Measurements from ENCODE around the gene PADI4. TPM values are rescaled to one million over a fixed set of nuclear protein-coding genes. Genes with fewer than 3 reads are reported as not detected.

PADI4 gene
- total and polyA plus RNA-seq, 7 donors = 0.52 to 0.58 (median 0.54) TPM; not detected in 4

DNA sequence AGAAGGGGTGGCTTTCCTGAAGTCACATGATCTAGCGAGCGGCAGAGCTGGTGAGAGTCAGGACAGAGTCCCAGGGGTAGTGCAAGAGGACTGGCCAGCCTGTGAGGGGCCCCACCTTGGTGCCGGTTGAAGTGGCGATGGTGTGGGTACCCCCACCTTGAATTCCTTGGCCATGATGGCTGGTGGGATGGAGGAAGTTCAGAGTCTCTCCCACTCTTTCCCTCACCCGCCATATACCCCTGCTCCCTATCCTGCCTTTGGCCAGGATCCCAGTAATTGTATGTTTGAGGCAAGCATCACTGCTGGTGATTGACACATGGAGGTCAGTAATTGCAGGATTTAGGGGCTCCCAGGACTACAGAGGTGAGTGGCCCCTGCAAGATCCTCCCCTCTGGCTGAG lies 47.3 kb upstream of the PADI4 start:
- H3K36me3 ChIP-seq (ENCODE audit: insufficient read depth in 1 of 2, low read depth in 1 of 2) = no peaks in the 10 kb centered on the region
- WGBS, 3 donors = 77 to 86% (median 77%) methylated on average over 5 of the region's 5 CpGs
- no peak overlapping the region for H3K4me3 ChIP-seq
- no peaks in the 10 kb centered on the region for H3K9me3 ChIP-seq
- no peak overlapping the region for H3K27ac ChIP-seq
- no peak for ATAC-seq
- DNase-seq = peak in 1 of 2 donors; percentile 30
- intact Hi-C loops (cut with DNase I) = no loop called here
- TF ChIP-seq, protein P1, sequence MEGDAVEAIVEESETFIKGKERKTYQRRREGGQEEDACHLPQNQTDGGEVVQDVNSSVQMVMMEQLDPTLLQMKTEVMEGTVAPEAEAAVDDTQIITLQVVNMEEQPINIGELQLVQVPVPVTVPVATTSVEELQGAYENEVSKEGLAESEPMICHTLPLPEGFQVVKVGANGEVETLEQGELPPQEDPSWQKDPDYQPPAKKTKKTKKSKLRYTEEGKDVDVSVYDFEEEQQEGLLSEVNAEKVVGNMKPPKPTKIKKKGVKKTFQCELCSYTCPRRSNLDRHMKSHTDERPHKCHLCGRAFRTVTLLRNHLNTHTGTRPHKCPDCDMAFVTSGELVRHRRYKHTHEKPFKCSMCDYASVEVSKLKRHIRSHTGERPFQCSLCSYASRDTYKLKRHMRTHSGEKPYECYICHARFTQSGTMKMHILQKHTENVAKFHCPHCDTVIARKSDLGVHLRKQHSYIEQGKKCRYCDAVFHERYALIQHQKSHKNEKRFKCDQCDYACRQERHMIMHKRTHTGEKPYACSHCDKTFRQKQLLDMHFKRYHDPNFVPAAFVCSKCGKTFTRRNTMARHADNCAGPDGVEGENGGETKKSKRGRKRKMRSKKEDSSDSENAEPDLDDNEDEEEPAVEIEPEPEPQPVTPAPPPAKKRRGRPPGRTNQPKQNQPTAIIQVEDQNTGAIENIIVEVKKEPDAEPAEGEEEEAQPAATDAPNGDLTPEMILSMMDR (IDR thresholded peaks at IDR 0.05) = no peak
- H3K27me3 ChIP-seq (ENCODE audit: insufficient read depth in 3 of 3, low read length in 2 of 3) = peaks cover 0 to 34% (median 4%) of the 10 kb centered on the region in 3 donors
- no peaks in the 10 kb centered on the region for H3K4me1 ChIP-seq

DNA sequence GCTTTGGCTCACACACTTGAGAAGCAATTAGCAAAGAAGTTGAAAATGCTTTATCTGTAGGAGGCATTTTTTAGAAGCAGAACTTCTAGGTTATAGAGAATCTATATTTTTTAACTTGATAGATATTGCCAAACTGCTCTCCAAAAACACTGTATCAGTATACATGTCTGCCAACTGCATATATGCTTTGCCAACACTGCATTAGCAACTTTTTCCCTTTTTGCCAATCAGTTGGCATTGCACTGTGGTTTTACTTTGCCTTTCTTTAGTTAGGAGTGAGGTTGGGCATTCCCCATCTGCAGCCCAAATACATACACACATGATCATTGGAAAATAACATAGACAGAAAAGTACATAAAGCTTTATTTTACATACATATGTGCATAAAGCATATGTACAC lies 44.1 kb upstream of the PADI4 start:
- Histone ChIP-seq H3K27ac (no peak overlapping the region), H3K4me3 (no peak overlapping the region)

DNA sequence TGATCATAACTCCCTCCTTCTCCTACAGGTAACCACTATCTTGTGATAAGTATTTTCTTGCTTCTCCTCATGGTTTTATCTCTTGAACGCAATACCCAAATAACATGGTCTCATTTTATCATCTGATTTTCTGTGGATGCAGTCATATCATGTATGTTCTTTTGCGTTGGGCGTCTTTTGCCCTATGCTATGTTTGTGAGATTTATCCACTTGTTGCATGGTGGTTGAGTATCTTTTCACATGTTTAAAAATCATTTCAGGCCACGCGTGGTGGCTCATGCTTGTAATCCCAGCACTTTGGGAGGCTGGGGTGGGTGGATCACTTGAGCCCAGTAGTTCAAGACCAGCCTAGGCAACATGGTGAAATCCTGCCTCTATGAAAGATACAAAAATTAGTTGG lies 43.5 kb upstream of the PADI4 start:
- Histone ChIP-seq H3K9me3 (no peaks in the 10 kb centered on the region), H3K4me3 (no peak overlapping the region)
- intact Hi-C loops (cut with DNase I) = no loop called here

More for the DNA sequence above, 44.1 kb upstream of the PADI4 start:
- intact Hi-C loops (cut with DNase I) = no loop called here
- TF ChIP-seq, protein P1 (IDR thresholded peaks at IDR 0.05) = no peak
- H3K27me3 ChIP-seq (ENCODE audit: insufficient read depth in 3 of 3, low read length in 2 of 3) = peaks cover 0 to 15% (median 4%) of the 10 kb centered on the region in 3 donors
- H3K36me3 ChIP-seq (ENCODE audit: insufficient read depth in 1 of 2, low read depth in 1 of 2) = no peaks in the 10 kb centered on the region
- H3K4me1 ChIP-seq = no peaks in the 10 kb centered on the region
- H3K9me3 ChIP-seq = no peaks in the 10 kb centered on the region
- DNase-seq (no peak), ATAC-seq (no peak)

DNA sequence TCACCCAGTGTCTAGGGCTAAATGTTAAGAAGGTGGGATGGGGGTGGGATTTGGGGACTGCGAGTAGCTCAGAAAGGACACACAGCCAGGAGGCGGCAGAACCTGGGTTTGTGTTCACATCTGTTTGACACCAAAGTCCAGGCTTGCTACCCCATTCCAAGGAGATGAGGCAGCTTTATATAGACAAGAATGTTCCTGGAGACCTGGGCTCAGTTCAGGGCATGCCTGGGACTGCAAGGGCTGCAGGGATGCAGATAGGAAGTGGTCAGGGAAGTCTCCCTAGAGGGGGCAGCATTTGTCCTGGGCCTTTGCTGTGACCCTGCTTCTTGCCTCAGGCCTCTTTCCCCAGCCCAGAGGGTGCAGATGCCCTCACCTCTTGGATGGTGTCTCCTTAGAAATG lies 42.8 kb upstream of the PADI4 start:
- Histone ChIP-seq H3K27me3 (ENCODE audit: insufficient read depth in 3 of 3, low read length in 2 of 3) (peaks cover 0 to 8% (median 0%) of the 10 kb centered on the region in 3 donors), H3K9me3 (no peaks in the 10 kb centered on the region), H3K36me3 (ENCODE audit: insufficient read depth in 1 of 2, low read depth in 1 of 2) (no peaks in the 10 kb centered on the region), H3K4me1 (no peaks in the 10 kb centered on the region), H3K27ac (no peak overlapping the region), H3K4me3 (no peak overlapping the region)
- ATAC-seq (no peak), DNase-seq (no peak)
- TF ChIP-seq, protein P1 (IDR thresholded peaks at IDR 0.05) = no peak
- WGBS, 3 donors = 64 to 87% (median 68%) methylated on average over 2 of the region's 2 CpGs
- intact Hi-C loops (cut with DNase I) = no loop called here

More for the DNA sequence above, 43.5 kb upstream of the PADI4 start:
- ATAC-seq (no peak), DNase-seq (no peak)
- Histone ChIP-seq H3K4me1 (no peaks in the 10 kb centered on the region), H3K36me3 (ENCODE audit: insufficient read depth in 1 of 2, low read depth in 1 of 2) (no peaks in the 10 kb centered on the region), H3K27me3 (ENCODE audit: insufficient read depth in 3 of 3, low read length in 2 of 3) (peaks cover 0 to 13% (median under 1%) of the 10 kb centered on the region in 3 donors), H3K27ac (no peak overlapping the region)
- whole genome bisulfite sequencing, 3 donors = 80 to 97% (median 94%) methylated on average over 5 of the region's 5 CpGs
- TF ChIP-seq, protein P1 (IDR thresholded peaks at IDR 0.05) = no peak

DNA sequence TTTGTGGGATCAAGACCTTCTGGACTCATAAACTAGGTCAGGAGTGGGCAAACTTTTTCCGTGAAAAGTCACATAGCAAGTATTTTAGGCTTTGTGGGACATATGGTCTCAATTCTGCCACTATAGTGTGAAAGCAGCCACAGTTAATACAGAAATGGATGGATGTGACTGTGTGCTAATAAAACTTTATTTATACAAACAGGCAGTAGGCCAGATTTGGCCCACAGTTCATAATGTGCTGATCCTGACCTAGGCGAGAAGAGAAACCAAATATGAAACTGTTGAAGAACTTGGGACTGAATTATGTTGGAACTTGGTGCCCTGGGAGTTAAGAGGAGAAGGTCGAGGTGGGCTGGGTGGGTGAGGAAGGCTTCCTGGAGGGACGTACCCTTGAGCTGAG lies 42.0 kb upstream of the PADI4 start:
- no peaks in the 10 kb centered on the region for H3K9me3 ChIP-seq
- H3K27me3 ChIP-seq (ENCODE audit: insufficient read depth in 3 of 3, low read length in 2 of 3) = no peaks in the 10 kb centered on the region
- no peak overlapping the region for H3K27ac ChIP-seq
- DNase-seq (no peak), ATAC-seq (no peak)
- H3K4me1 ChIP-seq = no peaks in the 10 kb centered on the region
- WGBS, 3 donors = 83 to 85% (median 84%) methylated on average over 4 of the region's 4 CpGs
- TF ChIP-seq, protein P1 (IDR thresholded peaks at IDR 0.05) = no peak
- no peak overlapping the region for H3K4me3 ChIP-seq
- no peaks in the 10 kb centered on the region for H3K36me3 ChIP-seq (ENCODE audit: insufficient read depth in 1 of 2, low read depth in 1 of 2)
- intact Hi-C loops (cut with DNase I) = no loop called here
